T-cell (primary cell): ENCODE data around the gene JPH3. TPM values are rescaled to one million over a fixed set of nuclear protein-coding genes. Genes with fewer than 3 reads are reported as not detected.

Source experiments
- ATAC-seq, 4 experiments: fragments of 200-7000 bp in 3 of 4; fragments of 150-1000 bp in 1 of 4; cut with Tn5 transposase; replicated peaks in 1 of 4; 1 replicate in 3 of 4; 2 replicates in 1 of 4; pipeline ENCODE4 v1.10.0; 2021; ENCODE audit warnings: moderate library complexity in 3 of 4, mild to moderate bottlenecking in 2 of 4, moderate number of reproducible peaks in 1 of 4
- CTCF ChIA-PET, 2 donors: fragments of 300-600 bp; sonication (Branson Sonifier 250); formaldehyde crosslinking; loops; one replicate each; lab custom pipeline; 2022; ENCODE audit warnings: antibody characterized with exemption in 2 of 2; lab: Charles Lee
- POLR2A ChIA-PET, 2 donors: fragments of 300-600 bp; sonication (Branson Sonifier 250); formaldehyde crosslinking; loops; one replicate each; lab custom pipeline; 2022; ENCODE audit warnings: antibody characterized with exemption in 2 of 2; lab: Charles Lee
- DNase-seq, 35 experiments: peaks; one replicate each; pipeline versions ENCODE4 v3.0.0 to v3.0.0-alpha.2; 2013 to 2023
- H3K27ac ChIP-seq: one replicate; pipeline ENCODE4 v1.5.1; 2013; ENCODE audit warnings: low read length
- H3K27me3 ChIP-seq, 2 experiments: replicated peaks in 1 of 2; 1 replicate in 1 of 2; 2 replicates in 1 of 2; pipeline versions ENCODE4 v1.6.1 to v1.7.0; 2013; ENCODE audit warnings: low read length in 1 of 2, mixed read lengths in 1 of 2; ENCODE audit not compliant: control insufficient read depth in 2 of 2, insufficient read depth in 2 of 2; ENCODE audit errors: extremely low read depth in 1 of 2
- H3K36me3 ChIP-seq, 2 donors: 1 replicate in 1 of 2; 2 replicates in 1 of 2; pipeline versions ENCODE4 v1.6.1 to v1.7.0; 2013; ENCODE audit warnings: low read length in 1 of 2; ENCODE audit not compliant: control insufficient read depth in 2 of 2, insufficient read depth in 1 of 2; ENCODE audit errors: extremely low read depth in 1 of 2
- H3K4me1 ChIP-seq, 2 experiments: 1 replicate in 1 of 2; 2 replicates in 1 of 2; pipeline versions ENCODE4 v1.6.1 to v1.7.0; 2013; ENCODE audit warnings: low read length in 2 of 2, mixed read lengths in 1 of 2; ENCODE audit not compliant: insufficient read depth in 2 of 2, control insufficient read depth in 1 of 2; ENCODE audit errors: extremely low read depth in 1 of 2
- H3K4me3 ChIP-seq, 2 donors: 1 replicate in 1 of 2; 2 replicates in 1 of 2; pipeline versions ENCODE4 v1.5.1 to v1.7.0; 2013; ENCODE audit warnings: mild to moderate bottlenecking in 2 of 2, low read length in 1 of 2, moderate library complexity in 1 of 2; ENCODE audit not compliant: control insufficient read depth in 1 of 2; ENCODE audit errors: extremely low read depth in 1 of 2
- H3K9me3 ChIP-seq: 2 replicates; pipeline ENCODE4 v1.7.0; 2013
- H3K27ac Mint-ChIP-seq, 2 donors: one replicate each; pipeline ENCODE4 v1.8.0; 2020 to 2021; ENCODE audit warnings: mild to moderate bottlenecking in 2 of 2, mixed read lengths in 2 of 2
- H3K27me3 Mint-ChIP-seq, 2 donors: one replicate each; pipeline ENCODE4 v1.8.0; 2021 to 2022; ENCODE audit warnings: mixed read lengths in 2 of 2
- H3K36me3 Mint-ChIP-seq: one replicate; pipeline ENCODE4 v1.8.0; 2021; ENCODE audit warnings: mixed read lengths
- H3K4me1 Mint-ChIP-seq, 3 donors: one replicate each; pipeline ENCODE4 v1.8.0; 2020 to 2022; ENCODE audit warnings: mixed read lengths in 3 of 3, mild to moderate bottlenecking in 1 of 3
- H3K4me3 Mint-ChIP-seq, 3 donors: one replicate each; pipeline ENCODE4 v1.8.0; 2020 to 2022; ENCODE audit warnings: mild to moderate bottlenecking in 3 of 3, mixed read lengths in 3 of 3, moderate library complexity in 3 of 3
- H3K9me3 Mint-ChIP-seq, 3 donors: one replicate each; pipeline ENCODE4 v1.8.0; 2020 to 2022; ENCODE audit warnings: mixed read lengths in 3 of 3
- WGBS: methylation state at CpG from one replicate; pipeline ENCODE4 v1.1.5; 2013; ENCODE audit warnings: missing lambda C conversion rate; ENCODE audit not compliant: insufficient coverage; 5-methylcytosine and 5-hydroxymethylcytosine counted together
- total RNA-seq, 35 experiments: library from RNA in 6 of 35; stranded (reverse) in 6 of 35; fragments of 120-200 nt in 1 of 35; gene quantifications; one replicate each; pipeline versions ENCODE4 v1.2.1 to v1.2.4 and lab custom pipeline; 2013 to 2026

The JPH3 gene
- total RNA-seq, 5 donors from 2014 or later (not counting 1 experiment from before 2014, with no cell fraction given): not detected

DNA sequence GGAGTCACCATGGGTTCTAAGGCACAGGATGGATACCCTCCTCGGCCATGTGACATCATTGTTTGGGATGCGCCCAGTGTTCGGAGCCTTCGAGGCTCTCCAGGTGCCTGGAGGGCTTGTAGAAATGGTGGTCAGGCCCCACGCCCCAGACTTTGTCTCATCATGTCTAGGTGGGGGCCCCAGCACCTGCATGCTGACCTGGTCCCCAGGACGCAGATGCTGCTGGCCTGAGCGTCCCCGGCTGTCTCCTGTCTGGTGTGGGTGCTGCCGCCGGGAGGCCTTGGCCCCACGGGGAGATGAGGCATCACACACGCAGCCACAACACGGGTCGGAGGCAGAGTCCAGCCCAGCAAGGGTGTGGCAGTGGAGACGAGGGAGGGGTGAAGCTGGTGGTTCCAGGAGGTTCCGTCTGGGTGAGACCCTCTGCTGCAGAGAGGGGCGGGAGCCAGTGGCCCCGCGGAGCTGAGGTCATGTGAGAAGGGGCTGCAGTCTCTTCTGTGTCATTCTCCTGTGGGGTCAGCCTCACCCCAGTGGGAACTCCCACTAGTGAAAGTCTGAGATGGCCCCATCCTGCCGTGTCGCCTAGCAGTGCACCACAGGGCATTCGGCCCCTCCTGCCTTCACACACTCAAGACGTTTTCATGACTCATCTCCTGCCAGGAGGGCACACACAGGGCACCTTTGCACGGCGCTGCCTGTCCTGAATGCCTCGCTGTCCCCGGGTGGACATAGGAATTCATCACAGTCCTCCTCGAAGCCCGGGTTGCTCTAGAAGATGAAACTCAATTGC, 46.6 kb downstream of the JPH3 start:
- no peaks in the 10 kb centered on the region for H3K4me1 Mint-ChIP-seq
- no peak overlapping the region for H3K4me3 ChIP-seq
- ChIA-PET POLR2A (no interaction called here), CTCF (no interaction called here)
- DNase-seq (no peak), ATAC-seq (no peak)
- no peak overlapping the region for H3K4me3 Mint-ChIP-seq
- no peak overlapping the region for H3K27ac ChIP-seq
- H3K4me1 ChIP-seq: no peaks in the 10 kb centered on the region
- no peaks in the 10 kb centered on the region for H3K9me3 Mint-ChIP-seq
- H3K36me3 Mint-ChIP-seq: no peaks in the 10 kb centered on the region
- H3K36me3 ChIP-seq: no peaks in the 10 kb centered on the region
- no peaks in the 10 kb centered on the region for H3K9me3 ChIP-seq
- 82% methylated on average over 23 of the region's 29 CpGs for WGBS
- H3K27me3 ChIP-seq: peaks cover 0 to 45% of the 10 kb centered on the region in 2 experiments
- H3K27ac Mint-ChIP-seq: no peak overlapping the region
- peaks cover 8 to 22% of the 10 kb centered on the region in 2 donors for H3K27me3 Mint-ChIP-seq

DNA sequence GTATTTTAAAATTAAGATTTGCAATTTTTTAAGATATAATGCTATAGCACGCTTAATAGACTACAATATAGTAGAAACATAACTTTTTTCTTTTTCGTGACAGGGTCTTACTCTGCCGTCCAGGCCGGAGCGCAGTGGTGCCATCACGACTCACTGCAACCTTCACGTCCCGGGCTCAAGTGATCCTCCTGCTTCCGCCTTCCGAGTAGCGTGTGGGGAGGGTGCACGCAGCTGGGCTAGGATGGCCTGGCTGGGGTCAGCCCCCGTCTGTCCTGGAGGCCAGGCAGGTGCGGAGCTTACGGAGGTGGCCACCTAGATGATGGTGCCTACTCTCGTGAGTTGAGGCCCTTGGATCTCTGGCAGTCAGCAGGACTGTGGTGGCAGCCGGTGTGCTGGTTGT, 50.1 kb downstream of the JPH3 start:
- no peak for DNase-seq
- CTCF ChIA-PET: no interaction called here
- Histone ChIP-seq H3K27ac (no peak overlapping the region), H3K4me3 (no peak overlapping the region), H3K9me3 (no peaks in the 10 kb centered on the region), H3K4me1 (no peaks in the 10 kb centered on the region), H3K36me3 (no peaks in the 10 kb centered on the region), H3K27me3 (peaks cover 0 to 43% of the 10 kb centered on the region in 2 experiments)
- Mint-ChIP-seq H3K4me1 (no peaks in the 10 kb centered on the region), H3K4me3 (no peak overlapping the region), H3K27me3 (peaks cover 8 to 16% of the 10 kb centered on the region in 2 donors), H3K9me3 (no peaks in the 10 kb centered on the region), H3K36me3 (no peaks in the 10 kb centered on the region), H3K27ac (no peak overlapping the region)
- no peak for ATAC-seq
- POLR2A ChIA-PET: no interaction called here
- 93% methylated on average over 15 of the region's 17 CpGs for WGBS

DNA sequence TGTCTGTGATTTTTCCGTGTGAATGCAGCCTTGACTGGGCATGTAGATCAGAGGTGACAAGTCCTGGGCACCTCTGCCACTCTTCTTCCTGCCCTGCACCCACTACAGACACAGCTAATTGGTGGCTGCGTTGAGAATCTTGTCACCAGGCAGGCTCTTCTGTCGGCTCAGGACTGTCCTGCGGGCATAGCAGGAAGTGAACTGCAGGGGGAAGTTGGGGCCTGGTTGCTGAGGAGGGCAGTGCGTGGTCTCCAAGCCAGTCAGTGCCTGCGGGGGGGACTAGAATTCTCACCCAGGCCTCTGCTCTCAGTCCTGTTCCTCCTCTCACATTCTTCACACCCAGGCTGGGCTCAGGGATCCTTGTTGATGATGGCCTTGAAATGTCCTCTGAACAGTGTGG, 50.5 kb downstream of the JPH3 start:
- peaks cover 8 to 16% of the 10 kb centered on the region in 2 donors for H3K27me3 Mint-ChIP-seq
- peaks cover 0 to 40% of the 10 kb centered on the region in 2 experiments for H3K27me3 ChIP-seq
- WGBS: 39% methylated on average over 3 of the region's 6 CpGs
- ChIA-PET POLR2A (no interaction called here), CTCF (no interaction called here)
- H3K9me3 Mint-ChIP-seq: no peaks in the 10 kb centered on the region
- no peaks in the 10 kb centered on the region for H3K36me3 Mint-ChIP-seq
- ATAC-seq (no peak), DNase-seq (no peak)
- H3K36me3 ChIP-seq: no peaks in the 10 kb centered on the region
- H3K4me1 ChIP-seq: no peaks in the 10 kb centered on the region
- no peak overlapping the region for H3K4me3 ChIP-seq
- no peak overlapping the region for H3K27ac ChIP-seq
- H3K27ac Mint-ChIP-seq: no peak overlapping the region
- H3K4me3 Mint-ChIP-seq: no peak overlapping the region
- no peaks in the 10 kb centered on the region for H3K9me3 ChIP-seq
- H3K4me1 Mint-ChIP-seq: no peaks in the 10 kb centered on the region

- H3K4me3 Mint-ChIP-seq: no peak overlapping the region
- peaks cover 0 to 38% of the 10 kb centered on the region in 2 experiments for H3K27me3 ChIP-seq
- DNase-seq: no peak
- H3K4me1 ChIP-seq: no peaks in the 10 kb centered on the region
- H3K4me1 Mint-ChIP-seq: no peaks in the 10 kb centered on the region
- peaks cover 5 to 12% of the 10 kb centered on the region in 2 donors for H3K27me3 Mint-ChIP-seq
- H3K36me3 ChIP-seq: no peaks in the 10 kb centered on the region
- no peak overlapping the region for H3K27ac ChIP-seq
- POLR2A ChIA-PET: no interaction called here
- no peaks in the 10 kb centered on the region for H3K36me3 Mint-ChIP-seq
- no peak overlapping the region for H3K4me3 ChIP-seq
- CTCF ChIA-PET: no interaction called here
- no peak for ATAC-seq
- no peak overlapping the region for H3K27ac Mint-ChIP-seq
- H3K9me3 Mint-ChIP-seq: no peaks in the 10 kb centered on the region
- WGBS: 83% methylated on average over 4 of the region's 5 CpGs
- H3K9me3 ChIP-seq: no peaks in the 10 kb centered on the region
Observed at GRCh38 chr16:87653234-87653633, 50.9 kb downstream of the JPH3 start.

DNA sequence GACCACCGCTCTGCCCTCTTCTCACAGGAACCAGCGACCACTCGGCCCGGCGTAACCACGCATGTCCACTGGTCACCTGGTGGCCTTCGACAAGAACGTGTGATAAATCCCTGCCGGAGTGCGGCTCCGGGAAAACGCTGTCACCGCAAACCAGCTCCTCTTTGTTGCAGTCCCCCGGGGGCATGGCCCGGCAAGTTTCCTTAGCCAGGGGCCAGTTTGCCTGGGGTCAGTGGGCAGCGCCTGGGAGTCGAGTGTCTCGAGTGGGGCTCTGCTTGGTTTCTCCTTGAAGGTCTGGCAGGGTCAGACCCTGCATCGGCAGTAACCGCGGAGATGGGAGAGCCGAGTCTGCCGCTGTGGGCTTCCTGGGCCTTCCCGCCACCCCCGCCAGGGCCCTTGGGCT, 52.5 kb downstream of the JPH3 start:
- no peaks in the 10 kb centered on the region for H3K4me1 ChIP-seq
- no peaks in the 10 kb centered on the region for H3K9me3 ChIP-seq
- 87% methylated on average over 25 of the region's 25 CpGs for WGBS
- ChIA-PET POLR2A (no interaction called here), CTCF (no interaction called here)
- Mint-ChIP-seq H3K36me3 (no peaks in the 10 kb centered on the region), H3K27ac (no peak overlapping the region), H3K4me1 (no peaks in the 10 kb centered on the region), H3K9me3 (no peaks in the 10 kb centered on the region), H3K27me3 (peaks cover 4 to 5% of the 10 kb centered on the region in 2 donors), H3K4me3 (no peak overlapping the region)
- peaks cover 0 to 31% of the 10 kb centered on the region in 2 experiments for H3K27me3 ChIP-seq
- no peak overlapping the region for H3K27ac ChIP-seq
- ATAC-seq: no peak
- no peak overlapping the region for H3K4me3 ChIP-seq
- no peak for DNase-seq
- no peaks in the 10 kb centered on the region for H3K36me3 ChIP-seq

DNA sequence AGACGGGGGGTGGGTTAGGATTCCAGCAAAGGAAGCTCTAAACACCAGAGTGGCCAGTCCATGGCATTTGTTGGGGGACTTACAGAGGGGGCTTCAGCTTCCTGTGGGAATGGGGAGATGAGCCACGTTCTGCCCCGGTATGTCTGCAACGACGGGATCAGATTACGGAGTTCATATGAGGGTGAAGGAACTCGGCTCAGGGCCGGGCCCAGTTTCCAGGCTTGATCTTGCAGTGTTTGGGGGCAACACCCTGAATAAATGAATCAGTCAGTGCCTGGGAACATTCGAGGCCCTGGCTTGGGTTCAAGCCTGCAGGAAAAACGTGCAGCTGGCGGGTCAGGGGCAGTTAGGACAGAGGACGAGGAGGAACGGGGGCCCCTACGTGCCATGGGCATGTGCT, 54.0 kb downstream of the JPH3 start:
- ChIA-PET POLR2A (no interaction called here), CTCF (no interaction called here)
- no peaks in the 10 kb centered on the region for H3K36me3 Mint-ChIP-seq
- H3K4me3 Mint-ChIP-seq: no peak overlapping the region
- H3K27me3 ChIP-seq: peaks cover 0 to 40% of the 10 kb centered on the region in 2 experiments
- H3K27ac ChIP-seq: no peak overlapping the region
- no peaks in the 10 kb centered on the region for H3K4me1 Mint-ChIP-seq
- H3K9me3 ChIP-seq: no peaks in the 10 kb centered on the region
- H3K36me3 ChIP-seq: no peaks in the 10 kb centered on the region
- DNase-seq (no peak), ATAC-seq (no peak)
- 79% methylated on average over 14 of the region's 14 CpGs for WGBS
- H3K9me3 Mint-ChIP-seq: no peaks in the 10 kb centered on the region
- no peaks in the 10 kb centered on the region for H3K4me1 ChIP-seq
- H3K27ac Mint-ChIP-seq: no peak overlapping the region
- H3K4me3 ChIP-seq: no peak overlapping the region
- H3K27me3 Mint-ChIP-seq: peaks cover 4 to 11% of the 10 kb centered on the region in 2 donors
